ENCODE data around the gene TMOD3. TPM values are rescaled to one million over a fixed set of nuclear protein-coding genes. Genes with fewer than 3 reads are reported as not detected.

The TMOD3 gene
- total RNA-seq, 1 donor from 2014 or later: 51.0 TPM

- no peak overlapping the region for H3K27ac Mint-ChIP-seq (ENCODE audit: unreplicated experiment)
These were observed 58.6 kb downstream of the TMOD3 start for GRCh38 chr15:51887887-51888592.

GRCh38 chr15:51888593-51889195 is 59.2 kb downstream of the TMOD3 start:
- Mint-ChIP-seq H3K4me1 (ENCODE audit: unreplicated experiment) (no peaks in the 10 kb centered on the region), H3K27me3 (ENCODE audit: unreplicated experiment) (no peaks in the 10 kb centered on the region), H3K27ac (ENCODE audit: unreplicated experiment) (no peak overlapping the region), H3K4me3 (ENCODE audit: unreplicated experiment) (no peak overlapping the region), H3K36me3 (ENCODE audit: low read depth, unreplicated experiment) (peaks cover 24% of the 10 kb centered on the region), H3K9me3 (ENCODE audit: unreplicated experiment) (no peaks in the 10 kb centered on the region)
- no peak for DNase-seq (ENCODE audit: low spot score)
- peak; percentile 69 for TF ChIP-seq CTCF (IDR thresholded peaks at IDR 0.05; ENCODE audit: unreplicated experiment)

More at GRCh38 chr15:51887887-51888592, 58.6 kb downstream of the TMOD3 start:
- H3K9me3 Mint-ChIP-seq (ENCODE audit: unreplicated experiment): no peaks in the 10 kb centered on the region
- no peaks in the 10 kb centered on the region for H3K27me3 Mint-ChIP-seq (ENCODE audit: unreplicated experiment)
- TF ChIP-seq CTCF (IDR thresholded peaks at IDR 0.05; ENCODE audit: unreplicated experiment): no peak
- H3K4me3 Mint-ChIP-seq (ENCODE audit: unreplicated experiment): no peak overlapping the region
- no peak for DNase-seq (ENCODE audit: low spot score)
- peaks cover 24% of the 10 kb centered on the region for H3K36me3 Mint-ChIP-seq (ENCODE audit: low read depth, unreplicated experiment)
- no peaks in the 10 kb centered on the region for H3K4me1 Mint-ChIP-seq (ENCODE audit: unreplicated experiment)

- no peak overlapping the region for H3K27ac Mint-ChIP-seq (ENCODE audit: unreplicated experiment)
- H3K27me3 Mint-ChIP-seq (ENCODE audit: unreplicated experiment): no peaks in the 10 kb centered on the region
- H3K4me3 Mint-ChIP-seq (ENCODE audit: unreplicated experiment): no peak overlapping the region
- TF ChIP-seq CTCF (IDR thresholded peaks at IDR 0.05; ENCODE audit: unreplicated experiment): no peak
- H3K9me3 Mint-ChIP-seq (ENCODE audit: unreplicated experiment): no peaks in the 10 kb centered on the region
- peaks cover 25% of the 10 kb centered on the region for H3K36me3 Mint-ChIP-seq (ENCODE audit: low read depth, unreplicated experiment)
- DNase-seq (ENCODE audit: low spot score): no peak
- no peaks in the 10 kb centered on the region for H3K4me1 Mint-ChIP-seq (ENCODE audit: unreplicated experiment)
These were observed 60.0 kb downstream of the TMOD3 start for GRCh38 chr15:51889486-51889885.

GRCh38 chr15:51904421-51904820 is 75.0 kb downstream of the TMOD3 start:
- DNase-seq (ENCODE audit: low spot score): no peak
- peak overlapping the region; percentile 14 for H3K4me3 Mint-ChIP-seq (ENCODE audit: unreplicated experiment)
- peaks cover 32% of the 10 kb centered on the region for H3K36me3 Mint-ChIP-seq (ENCODE audit: low read depth, unreplicated experiment)
- no peaks in the 10 kb centered on the region for H3K4me1 Mint-ChIP-seq (ENCODE audit: unreplicated experiment)
- no peaks in the 10 kb centered on the region for H3K27me3 Mint-ChIP-seq (ENCODE audit: unreplicated experiment)
- H3K9me3 Mint-ChIP-seq (ENCODE audit: unreplicated experiment): no peaks in the 10 kb centered on the region
- no peak for TF ChIP-seq CTCF (IDR thresholded peaks at IDR 0.05; ENCODE audit: unreplicated experiment)
- H3K27ac Mint-ChIP-seq (ENCODE audit: unreplicated experiment): no peak overlapping the region

GRCh38 chr15:51904931-51905330 is 75.5 kb downstream of the TMOD3 start:
- no peak for DNase-seq (ENCODE audit: low spot score)
- Mint-ChIP-seq H3K9me3 (ENCODE audit: unreplicated experiment) (no peaks in the 10 kb centered on the region), H3K27ac (ENCODE audit: unreplicated experiment) (no peak overlapping the region), H3K36me3 (ENCODE audit: low read depth, unreplicated experiment) (peaks cover 34% of the 10 kb centered on the region), H3K27me3 (ENCODE audit: unreplicated experiment) (no peaks in the 10 kb centered on the region), H3K4me1 (ENCODE audit: unreplicated experiment) (no peaks in the 10 kb centered on the region), H3K4me3 (ENCODE audit: unreplicated experiment) (peak overlapping the region; percentile 14)
- TF ChIP-seq CTCF (IDR thresholded peaks at IDR 0.05; ENCODE audit: unreplicated experiment): no peak

Measured in endothelial cell (in vitro differentiated cells).